Mammary epithelial cell (primary cell): Measurements from ENCODE around the gene DNAJB6.

Source experiments
- CTCF ChIP-seq, 2 donors: IDR thresholded peaks in 1 of 2; conservative IDR thresholded peaks in 1 of 2; 2 replicates each; pipeline ENCODE4 v1.5.1; 2011 to 2012; ENCODE audit warnings: inconsistent platforms in 2 of 2, low read length in 2 of 2, mild to moderate bottlenecking in 2 of 2, control low read depth in 1 of 2, low read depth in 1 of 2; ENCODE audit not compliant: insufficient read depth in 1 of 2; ENCODE audit errors: extremely low read depth in 1 of 2
- EZH2 ChIP-seq: IDR thresholded peaks from 2 replicates; pipeline ENCODE4 v1.6.1; 2012; ENCODE audit warnings: low read length, inconsistent platforms, borderline replicate concordance

- TF ChIP-seq CTCF (conservative IDR thresholded peaks at IDR 0.05 in 1 of 2, IDR thresholded peaks at IDR 0.05 in 1 of 2; ENCODE audit: extremely low read depth in 1 of 2, insufficient read depth in 1 of 2, low read depth in 1 of 2, low read length in 2 of 2), result no peak
- TF ChIP-seq EZH2, result no peak
Observed at GRCh38 chr7:157309988-157310668, 26.7 kb upstream of the DNAJB6 start.
